ENCODE data around the gene WDR44. TPM values are rescaled to one million over a fixed set of nuclear protein-coding genes. Genes with fewer than 3 reads are reported as not detected.

WDR44 gene
- total RNA-seq, 1 donor from 2014 or later: 12.5 TPM

DNA sequence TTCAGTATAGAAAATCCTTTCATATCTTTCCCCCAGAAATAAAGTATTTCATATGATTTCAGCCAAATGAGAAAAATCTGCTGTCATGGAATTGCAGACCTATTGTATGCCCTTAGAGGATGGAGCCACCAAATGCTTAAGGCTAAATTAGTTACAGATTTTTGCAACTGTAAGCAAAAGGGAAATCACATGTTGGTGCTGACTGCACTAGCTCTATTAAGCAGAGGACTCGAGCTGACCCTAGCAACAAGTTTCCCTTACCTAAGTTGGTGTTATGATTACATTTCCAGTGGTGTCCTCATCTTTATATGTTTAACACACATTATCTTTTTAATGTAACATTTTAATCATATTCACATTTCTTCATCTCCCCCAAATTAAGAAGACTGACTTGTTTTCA lies 91.4 kb downstream of the WDR44 start:
- H3K4me1 Mint-ChIP-seq: no peaks in the 10 kb centered on the region
- H3K36me3 Mint-ChIP-seq: peaks cover 31% of the 10 kb centered on the region

GRCh38 chrX:118448273-118448783 lies 102.4 kb downstream of the WDR44 start:
- no peak for DNase-seq (ENCODE audit: low spot score in 2 of 2, unreplicated experiment in 2 of 2)
- no peaks in the 10 kb centered on the region for H3K27me3 Mint-ChIP-seq (ENCODE audit: low read depth)
- H3K27ac Mint-ChIP-seq: no peak overlapping the region
- peaks cover 14% of the 10 kb centered on the region for H3K36me3 Mint-ChIP-seq
- peaks cover 2% of the 10 kb centered on the region for H3K9me3 Mint-ChIP-seq
- H3K4me1 Mint-ChIP-seq: no peaks in the 10 kb centered on the region
- TF ChIP-seq, protein P1, sequence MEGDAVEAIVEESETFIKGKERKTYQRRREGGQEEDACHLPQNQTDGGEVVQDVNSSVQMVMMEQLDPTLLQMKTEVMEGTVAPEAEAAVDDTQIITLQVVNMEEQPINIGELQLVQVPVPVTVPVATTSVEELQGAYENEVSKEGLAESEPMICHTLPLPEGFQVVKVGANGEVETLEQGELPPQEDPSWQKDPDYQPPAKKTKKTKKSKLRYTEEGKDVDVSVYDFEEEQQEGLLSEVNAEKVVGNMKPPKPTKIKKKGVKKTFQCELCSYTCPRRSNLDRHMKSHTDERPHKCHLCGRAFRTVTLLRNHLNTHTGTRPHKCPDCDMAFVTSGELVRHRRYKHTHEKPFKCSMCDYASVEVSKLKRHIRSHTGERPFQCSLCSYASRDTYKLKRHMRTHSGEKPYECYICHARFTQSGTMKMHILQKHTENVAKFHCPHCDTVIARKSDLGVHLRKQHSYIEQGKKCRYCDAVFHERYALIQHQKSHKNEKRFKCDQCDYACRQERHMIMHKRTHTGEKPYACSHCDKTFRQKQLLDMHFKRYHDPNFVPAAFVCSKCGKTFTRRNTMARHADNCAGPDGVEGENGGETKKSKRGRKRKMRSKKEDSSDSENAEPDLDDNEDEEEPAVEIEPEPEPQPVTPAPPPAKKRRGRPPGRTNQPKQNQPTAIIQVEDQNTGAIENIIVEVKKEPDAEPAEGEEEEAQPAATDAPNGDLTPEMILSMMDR (IDR thresholded peaks at IDR 0.05; ENCODE audit: unreplicated experiment): no peak
- H3K4me3 Mint-ChIP-seq: no peak overlapping the region

More for the DNA sequence above, 91.4 kb downstream of the WDR44 start:
- no peak overlapping the region for H3K4me3 Mint-ChIP-seq
- TF ChIP-seq, protein P1 (IDR thresholded peaks at IDR 0.05; ENCODE audit: unreplicated experiment): no peak
- DNase-seq (ENCODE audit: low spot score in 2 of 2, unreplicated experiment in 2 of 2): no peak
- H3K27ac Mint-ChIP-seq: peak overlapping the region; percentile 48
- peaks cover 12% of the 10 kb centered on the region for H3K9me3 Mint-ChIP-seq
- no peaks in the 10 kb centered on the region for H3K27me3 Mint-ChIP-seq (ENCODE audit: low read depth)

DNA sequence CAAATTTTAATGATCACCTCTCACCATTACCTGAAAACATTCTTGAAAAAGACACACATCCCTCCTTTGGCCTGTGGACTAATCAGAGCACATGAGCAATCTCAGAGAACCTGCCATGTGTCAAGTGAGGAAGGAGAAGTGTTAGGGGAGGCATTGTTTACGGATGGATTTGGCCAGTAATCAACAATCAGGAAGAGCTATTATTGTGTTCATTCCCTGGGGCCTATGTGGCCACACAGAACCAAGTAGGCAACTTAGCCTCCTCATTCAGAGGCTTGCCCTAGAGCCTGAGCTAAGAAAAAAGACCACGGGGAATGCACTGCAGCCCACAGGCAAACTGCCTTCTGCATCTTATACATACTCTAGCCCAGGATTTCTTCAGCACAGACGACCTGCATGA lies 109.1 kb downstream of the WDR44 start:
- H3K4me3 Mint-ChIP-seq: no peak overlapping the region
- peaks cover 11% of the 10 kb centered on the region for H3K36me3 Mint-ChIP-seq
- H3K4me1 Mint-ChIP-seq: no peaks in the 10 kb centered on the region
- TF ChIP-seq, protein P1 (IDR thresholded peaks at IDR 0.05; ENCODE audit: unreplicated experiment): no peak
- H3K27ac Mint-ChIP-seq: no peak overlapping the region
- peaks cover 4% of the 10 kb centered on the region for H3K9me3 Mint-ChIP-seq
- no peak for DNase-seq (ENCODE audit: low spot score in 2 of 2, unreplicated experiment in 2 of 2)
- no peaks in the 10 kb centered on the region for H3K27me3 Mint-ChIP-seq (ENCODE audit: low read depth)

DNA sequence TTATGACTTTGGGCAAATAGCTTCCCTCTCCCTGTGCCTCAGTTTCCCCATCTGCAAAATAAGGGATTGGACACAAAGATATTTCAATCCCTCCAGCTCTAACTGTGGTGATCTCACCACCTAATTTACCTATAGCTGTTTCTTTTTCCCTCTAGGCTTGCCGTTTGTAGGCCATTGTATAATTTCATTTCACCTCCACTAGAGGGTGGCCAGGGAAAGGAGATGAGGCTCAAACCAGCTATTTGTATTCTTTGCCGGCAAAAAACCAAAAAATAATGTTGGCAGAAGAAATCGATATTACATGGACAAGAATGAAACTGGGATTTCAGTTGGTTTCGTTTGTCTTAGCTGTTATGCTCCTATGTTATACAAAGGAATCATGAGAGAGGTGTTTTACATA lies 113.6 kb downstream of the WDR44 start:
- DNase-seq (ENCODE audit: low spot score in 2 of 2, unreplicated experiment in 2 of 2): no peak
- no peaks in the 10 kb centered on the region for H3K36me3 Mint-ChIP-seq
- no peaks in the 10 kb centered on the region for H3K4me1 Mint-ChIP-seq
- H3K4me3 Mint-ChIP-seq: no peak overlapping the region
- H3K27me3 Mint-ChIP-seq (ENCODE audit: low read depth): no peaks in the 10 kb centered on the region
- H3K27ac Mint-ChIP-seq: no peak overlapping the region
- H3K9me3 Mint-ChIP-seq: peaks cover 5% of the 10 kb centered on the region
- TF ChIP-seq, protein P1 (IDR thresholded peaks at IDR 0.05; ENCODE audit: unreplicated experiment): peak; percentile 49

DNA sequence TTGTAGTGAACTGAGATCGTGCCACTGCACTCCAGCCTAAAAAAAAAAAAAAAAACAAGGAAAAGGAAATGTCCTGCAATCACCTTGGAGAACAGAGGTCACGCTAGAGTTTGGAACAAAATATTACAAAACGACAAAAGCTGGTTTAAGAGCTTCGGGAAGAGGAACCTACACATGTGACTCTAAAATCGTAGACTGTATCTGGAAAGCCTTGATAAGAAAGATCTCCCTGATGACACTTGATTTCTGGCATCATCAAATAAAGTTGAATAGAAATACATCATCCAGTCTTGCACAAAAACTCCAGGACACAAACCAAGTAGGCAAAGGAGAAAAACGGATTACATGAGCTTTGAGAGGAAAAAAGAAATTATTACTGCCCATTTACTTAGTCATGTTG lies 118.6 kb downstream of the WDR44 start:
- H3K27ac Mint-ChIP-seq: no peak overlapping the region
- H3K4me3 Mint-ChIP-seq: no peak overlapping the region

More for the DNA sequence above, 118.6 kb downstream of the WDR44 start:
- no peaks in the 10 kb centered on the region for H3K36me3 Mint-ChIP-seq
- no peaks in the 10 kb centered on the region for H3K27me3 Mint-ChIP-seq (ENCODE audit: low read depth)
- no peaks in the 10 kb centered on the region for H3K4me1 Mint-ChIP-seq
- no peak for DNase-seq (ENCODE audit: low spot score in 2 of 2, unreplicated experiment in 2 of 2)
- peaks cover 5% of the 10 kb centered on the region for H3K9me3 Mint-ChIP-seq
- TF ChIP-seq, protein P1 (IDR thresholded peaks at IDR 0.05; ENCODE audit: unreplicated experiment): no peak
